Superior temporal gyrus (tissue), 1 donor: ENCODE data around the gene GATA3.

Experiments
- DNase-seq: peaks from one replicate; pipeline ENCODE4 v3.0.0-alpha.2; 2016; ENCODE audit errors: extremely low spot score

Gene GATA3

GRCh38 chr10:8037941-8038894, 16.3 kb upstream of the GATA3 start:
- no peak for DNase-seq

GRCh38 chr10:8039321-8039881, 15.1 kb upstream of the GATA3 start:
- DNase-seq: no peak

GRCh38 chr10:8040651-8041050, 13.8 kb upstream of the GATA3 start:
- DNase-seq: no peak

DNA sequence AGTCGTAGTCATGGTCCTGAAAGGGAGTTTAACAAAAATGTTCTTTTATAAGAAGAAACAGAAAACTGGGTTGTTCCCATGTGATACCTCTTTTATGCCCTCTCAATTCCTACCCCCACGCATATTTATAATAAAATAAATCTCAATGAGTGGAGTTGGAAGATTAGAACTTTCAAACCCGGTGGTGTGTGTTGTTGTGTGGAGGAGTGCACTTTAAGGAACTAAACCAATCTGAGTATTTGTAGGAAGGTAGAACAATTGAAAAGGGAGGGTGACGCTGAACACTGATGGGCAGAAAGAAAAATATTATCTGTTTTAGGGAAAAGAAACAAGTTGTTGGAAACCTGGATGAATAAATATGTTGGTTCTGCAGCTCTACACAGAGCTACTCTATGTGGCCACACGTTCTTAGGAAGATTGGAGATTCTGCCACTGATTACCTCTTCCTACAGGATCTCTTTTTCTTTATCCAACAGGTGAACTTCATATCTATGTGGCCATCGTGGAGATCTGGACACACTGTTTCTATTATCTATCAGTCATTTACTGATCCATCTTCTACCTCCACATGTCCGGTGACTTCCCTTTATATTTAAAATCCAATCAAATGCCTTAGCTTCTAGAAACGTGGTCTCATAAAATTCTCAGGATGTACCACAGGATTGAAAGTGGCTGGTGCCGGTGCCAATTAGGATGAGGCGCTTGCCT, 13.1 kb upstream of the GATA3 start:
- DNase-seq: no peak

- no peak for DNase-seq
These were observed 12.3 kb upstream of the GATA3 start for GRCh38 chr10:8041992-8042720.

DNA sequence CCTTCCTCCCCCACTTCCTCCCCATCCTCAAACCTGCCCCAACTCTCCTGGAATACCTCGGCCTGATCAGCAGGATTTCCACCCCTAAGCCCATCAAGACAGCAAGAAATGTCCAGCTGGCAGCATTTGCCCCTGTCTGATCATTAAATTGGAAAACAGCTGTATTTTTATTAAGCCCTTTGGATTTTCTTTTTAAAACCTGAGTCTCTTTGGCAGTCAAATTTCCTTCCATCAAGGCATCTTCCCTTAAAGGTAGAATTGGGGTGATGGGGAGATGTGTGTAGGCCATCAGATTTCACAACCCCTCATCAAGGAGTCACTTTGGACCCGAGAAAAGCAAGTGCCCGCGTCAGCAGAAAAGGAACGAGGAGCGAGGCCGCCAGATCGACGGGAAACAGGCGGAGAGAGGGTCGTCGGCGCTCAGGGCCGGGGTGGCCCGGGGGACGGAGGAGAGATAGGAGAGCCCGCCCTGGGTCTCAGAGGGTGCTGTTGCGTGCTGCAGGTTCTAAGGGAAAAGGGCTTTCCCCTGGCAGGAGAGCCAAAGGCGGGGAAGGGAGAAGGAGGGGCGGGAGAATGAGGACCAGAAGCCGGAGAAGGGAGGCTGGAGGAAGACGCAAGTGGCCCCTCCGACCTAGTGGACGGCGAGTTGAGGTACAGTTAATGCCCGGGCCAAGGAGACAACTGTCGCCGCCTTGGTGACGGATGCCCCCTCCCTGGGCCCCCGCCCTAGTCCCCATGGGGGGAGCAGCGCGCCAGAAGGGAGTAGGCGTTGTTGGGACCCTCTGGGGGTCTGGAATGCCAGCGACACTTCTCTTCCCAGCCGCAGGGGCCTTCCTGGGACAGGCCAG, 11.5 kb upstream of the GATA3 start:
- no peak for DNase-seq

GRCh38 chr10:8043569-8044306, 10.8 kb upstream of the GATA3 start:
- DNase-seq: no peak

DNA sequence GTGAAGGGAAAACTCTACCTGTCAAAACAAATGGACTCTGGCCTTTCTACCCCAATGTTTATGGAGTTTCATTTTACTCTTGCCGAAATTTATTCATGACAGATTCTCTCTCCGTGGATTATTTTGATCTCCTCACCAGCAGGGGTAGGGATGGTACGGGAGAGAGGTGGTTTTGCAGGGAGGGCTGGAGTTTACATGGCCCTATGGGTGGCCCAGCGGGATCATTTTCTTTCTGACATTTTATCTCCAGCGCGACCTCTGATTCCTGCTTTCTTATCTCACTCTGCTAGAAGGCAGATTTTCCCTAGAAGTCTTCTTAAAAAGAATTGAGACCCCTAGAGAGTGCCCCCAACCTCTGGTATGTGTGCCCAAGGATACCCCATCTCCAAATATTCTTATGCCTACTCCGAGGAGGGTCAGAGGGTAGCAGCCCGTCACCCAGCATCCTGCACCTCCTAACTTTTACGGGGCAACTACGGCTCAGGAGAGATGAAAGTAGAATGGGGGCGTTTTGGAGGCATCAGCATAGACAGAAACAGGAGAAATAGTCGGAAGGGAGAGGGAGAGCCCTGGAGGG, 10.1 kb upstream of the GATA3 start:
- DNase-seq: no peak

DNA sequence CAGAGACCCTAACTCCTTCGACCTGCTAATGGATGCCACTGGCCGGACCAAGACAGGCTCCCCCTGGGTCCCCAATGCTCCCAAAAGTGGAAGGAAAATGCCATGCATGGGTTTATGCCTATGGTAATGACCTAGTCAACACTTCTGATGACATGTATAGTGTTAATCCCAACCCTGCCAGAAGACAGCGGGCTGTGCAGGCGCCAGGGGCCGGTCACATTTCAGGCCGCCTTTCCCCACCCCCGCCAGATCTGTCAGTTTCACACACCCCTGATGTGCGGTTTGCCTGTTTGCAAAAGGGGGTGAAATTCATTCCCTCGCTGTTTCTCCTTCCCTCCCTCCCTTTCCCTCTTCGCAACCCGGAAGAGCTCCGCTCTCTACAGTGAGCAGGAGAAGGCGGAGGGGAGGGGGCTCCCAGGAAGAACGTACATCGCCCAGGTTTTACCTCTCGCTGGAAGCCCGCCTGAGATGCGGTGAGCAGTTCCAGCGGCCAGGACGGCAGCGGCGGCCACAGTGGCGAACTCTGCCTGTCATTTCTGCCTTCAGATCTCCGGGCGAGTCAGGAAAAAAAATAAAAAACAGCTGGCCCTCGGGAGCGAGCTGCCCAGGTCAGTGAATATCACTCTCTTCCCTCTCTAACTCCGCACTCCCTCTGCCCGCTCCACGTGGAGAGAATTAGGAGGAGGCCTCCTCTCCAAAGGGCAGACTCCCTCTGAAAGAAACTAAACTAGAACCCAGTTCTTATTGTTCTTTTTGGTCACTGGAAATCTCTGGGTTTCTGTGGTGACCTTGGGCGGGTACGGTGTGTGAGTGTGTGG, 9.4 kb upstream of the GATA3 start:
- no peak for DNase-seq

- no peak for DNase-seq
These were observed 8.6 kb upstream of the GATA3 start for GRCh38 chr10:8045726-8046494.

DNA sequence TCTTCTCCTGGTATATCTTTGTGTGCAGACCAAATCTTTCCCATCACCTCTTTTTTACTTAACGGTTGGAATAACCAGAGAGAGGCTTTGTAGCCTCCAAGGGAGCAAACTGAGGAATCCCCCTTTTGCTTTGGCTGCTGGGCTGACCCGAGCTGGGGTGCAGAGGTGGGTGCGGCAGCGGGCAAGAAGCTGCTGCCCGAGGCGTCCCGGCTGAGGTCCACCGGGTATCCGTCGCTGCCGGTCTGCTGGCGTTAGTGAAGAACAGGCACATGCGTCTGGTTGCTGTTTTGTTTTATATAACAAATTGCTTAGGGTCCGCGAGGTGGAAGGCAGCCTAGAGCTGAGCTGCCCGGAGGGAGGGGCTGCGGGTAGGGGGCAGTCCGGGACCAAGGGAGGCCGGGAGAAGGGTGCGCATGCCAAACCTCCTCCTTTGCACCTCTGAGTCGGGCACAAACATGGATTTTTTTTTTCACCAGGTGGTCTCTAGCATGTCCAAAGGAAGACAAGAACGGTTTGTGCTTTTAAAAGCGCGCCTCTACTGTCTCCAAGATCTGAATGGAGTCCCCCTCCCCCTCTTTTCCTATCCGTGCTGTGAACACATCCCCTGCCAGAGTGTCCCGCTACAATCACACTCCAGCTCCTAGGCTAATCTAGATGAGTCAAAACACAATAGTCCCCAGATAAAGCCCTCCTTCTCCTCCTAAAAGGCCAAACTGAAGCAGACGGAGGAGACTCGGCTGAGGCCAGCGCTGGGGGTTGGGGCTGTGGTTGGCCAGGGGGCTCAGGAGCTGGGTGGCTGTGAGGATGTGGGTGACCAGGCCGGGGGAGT, 6.8 kb upstream of the GATA3 start:
- DNase-seq: no peak

DNA sequence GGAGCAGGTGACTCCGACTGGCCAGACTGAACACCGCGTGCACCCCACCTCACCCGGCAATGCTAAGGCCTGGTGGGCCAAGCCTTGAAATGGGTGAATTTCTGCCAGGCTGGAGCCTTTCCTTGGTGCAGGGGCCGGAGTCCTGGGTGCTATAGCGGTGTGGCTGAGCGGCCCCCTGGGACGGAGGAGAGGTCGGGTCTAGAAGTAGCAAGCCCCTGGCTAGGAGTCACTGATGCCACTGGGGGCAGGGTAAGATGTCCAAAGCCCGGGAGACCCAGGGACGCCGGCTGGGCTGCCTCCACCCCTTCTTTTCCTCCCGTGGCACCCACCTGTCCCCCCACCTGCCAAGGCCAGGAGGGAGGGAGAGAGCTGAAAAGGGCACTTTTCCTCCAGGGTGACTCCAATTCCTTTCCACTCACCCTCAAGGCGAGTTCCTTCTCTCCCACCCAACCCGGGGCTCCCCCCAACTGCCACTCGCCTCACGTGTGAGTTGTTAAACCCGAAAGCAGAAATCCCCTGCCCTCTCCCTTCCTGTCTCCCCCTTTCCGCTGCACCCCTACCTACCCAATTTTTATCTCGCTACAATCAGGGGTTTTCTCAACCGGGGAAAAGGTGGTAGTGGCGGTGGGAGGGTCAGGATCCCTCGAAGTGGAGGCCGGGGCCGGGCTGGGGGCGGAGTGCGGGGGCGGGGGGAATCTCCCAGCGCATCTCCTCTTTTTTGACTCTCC, 6.0 kb upstream of the GATA3 start:
- DNase-seq: no peak

- DNase-seq: no peak
These were observed 5.2 kb upstream of the GATA3 start for GRCh38 chr10:8049045-8049864.

DNA sequence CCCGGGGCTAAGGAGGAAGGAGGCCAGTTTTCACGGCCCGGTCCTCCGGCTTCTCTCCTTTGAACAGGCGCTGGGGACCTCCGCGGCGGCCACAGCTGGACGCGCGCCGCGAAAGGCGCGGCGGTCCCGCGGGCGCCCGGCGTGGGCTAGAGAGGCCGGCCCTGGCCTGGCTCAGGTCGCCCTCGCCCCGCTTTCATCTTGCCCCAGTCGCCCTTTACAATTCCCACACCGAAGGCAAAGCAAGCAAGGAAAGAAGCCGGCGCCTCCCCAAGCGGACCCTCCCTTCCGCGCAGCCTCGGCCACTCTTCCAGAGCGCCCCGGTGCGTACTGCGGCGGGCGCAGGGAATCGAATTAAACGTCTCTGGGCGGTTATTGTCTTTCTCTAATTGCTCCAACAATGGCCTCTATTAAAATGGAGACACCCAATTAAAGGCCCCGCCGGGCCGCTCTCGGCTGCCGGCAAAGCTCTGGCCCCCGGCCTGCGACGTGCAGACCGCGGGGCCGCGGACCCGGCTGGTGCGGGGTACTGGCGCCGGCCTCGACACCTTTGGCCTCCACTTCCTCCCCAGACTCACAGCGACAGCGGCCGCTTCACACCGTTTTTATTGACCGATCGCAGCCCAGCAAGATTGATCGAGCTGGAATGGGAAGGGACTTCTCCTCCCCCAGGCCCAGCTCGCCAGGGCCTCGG, 4.5 kb upstream of the GATA3 start:
- no peak for DNase-seq

DNA sequence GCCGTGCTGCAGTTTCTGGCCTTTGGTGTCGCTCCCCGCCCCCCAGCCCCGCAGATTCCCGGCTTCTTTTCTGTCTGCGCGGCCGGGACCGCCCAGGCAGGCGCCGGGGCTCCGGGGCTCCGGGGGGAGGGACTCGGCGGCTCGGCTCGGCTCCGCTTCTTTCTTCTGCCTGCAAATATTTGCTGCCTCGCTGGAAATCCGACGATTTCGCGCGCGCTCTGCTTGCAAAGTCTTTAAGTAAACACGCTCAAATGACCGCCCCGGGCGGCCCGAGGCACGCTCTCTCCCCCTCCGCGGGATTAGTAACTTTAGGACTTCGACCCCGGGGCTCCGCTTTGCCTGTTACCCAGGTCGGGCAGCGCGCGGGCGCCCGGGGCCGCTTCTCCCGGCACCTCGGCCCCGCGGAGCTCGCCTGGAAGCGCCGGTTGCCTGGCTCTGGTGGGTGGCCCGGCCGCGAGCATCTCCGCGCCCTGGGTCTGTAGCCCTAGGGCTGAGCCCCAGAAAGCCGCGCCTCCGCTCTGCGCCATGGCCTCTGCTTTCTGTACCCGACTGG, 3.9 kb upstream of the GATA3 start:
- DNase-seq: no peak
